K562 (cell line): ENCODE results near the gene QRICH1. TPM values are rescaled to one million over a fixed set of nuclear protein-coding genes. Genes with fewer than 3 reads are reported as not detected.
A peak's percentile ranks its signal among the peaks of the same experiment; 100 is the strongest.

Source experiments
- CAMTA2 ChIP-seq: fragments of 250-450 bp; sonication (Bioruptor Pico); conservative IDR thresholded peaks from 2 replicates; pipeline ENCODE4 v1.5.1; 2022
- CBFB ChIP-seq: sonication (generic); formaldehyde crosslinking; IDR thresholded peaks from 2 replicates; pipeline ENCODE4 v1.4.0; 2020; ENCODE audit warnings: mild to moderate bottlenecking, missing genetic modification reagents
- HDAC1 ChIP-seq, 2 experiments: fragments of 450-650 bp; IDR thresholded peaks; 2 replicates each; pipeline ENCODE4 v1.6.1; 2016 to 2017; ENCODE audit warnings: inconsistent platforms in 1 of 2, mild to moderate bottlenecking in 1 of 2, moderate library complexity in 1 of 2
- HNRNPK ChIP-seq: fragments of 200-400 bp; formaldehyde crosslinking; IDR thresholded peaks from one replicate; pipeline ENCODE4 v1.6.1; 2018; ENCODE audit warnings: mild to moderate bottlenecking, low read depth, low read length; ENCODE audit not compliant: poor library complexity, severe bottlenecking
- HNRNPUL1 ChIP-seq: fragments of 200-400 bp; formaldehyde crosslinking; IDR thresholded peaks from 2 replicates; pipeline ENCODE4 v1.6.1; 2017; ENCODE audit warnings: low read length
- MECOM ChIP-seq: fragments of 250-450 bp; sonication (Bioruptor Pico); IDR thresholded peaks from 2 replicates; pipeline ENCODE4 v1.8.0; 2022; ENCODE audit warnings: inconsistent platforms
- MEF2A ChIP-seq: IDR thresholded peaks from 2 replicates; pipeline ENCODE4 v1.6.1; 2011; ENCODE audit warnings: low read depth, mild to moderate bottlenecking, low read length, moderate library complexity; ENCODE audit not compliant: control insufficient read depth
- NFIX ChIP-seq: fragments of 250-450 bp; sonication (Bioruptor Pico); IDR thresholded peaks from 2 replicates; pipeline ENCODE4 v1.4.0; 2020; ENCODE audit warnings: low read depth, mild to moderate bottlenecking, moderate library complexity
- NUFIP1 ChIP-seq: fragments of 450-650 bp; IDR thresholded peaks from 2 replicates; pipeline ENCODE4 v1.6.1; 2018; ENCODE audit not compliant: partially characterized antibody
- PHF8 ChIP-seq: fragments of 200-600 bp; sonication (generic); IDR thresholded peaks from 2 replicates; pipeline ENCODE4 v1.6.1; 2012; ENCODE audit warnings: mixed run types, mild to moderate bottlenecking, inconsistent platforms, low read length, moderate library complexity, borderline replicate concordance
- POLR3A ChIP-seq: IDR thresholded peaks from 2 replicates; pipeline ENCODE4 v1.6.1; 2011; ENCODE audit warnings: borderline replicate concordance, mild to moderate bottlenecking, moderate library complexity; ENCODE audit not compliant: insufficient read length, insufficient read depth; ENCODE audit errors: extremely low read depth
- POLR3G ChIP-seq: IDR thresholded peaks from 2 replicates; pipeline ENCODE4 v1.6.1; 2011; ENCODE audit not compliant: insufficient read length, insufficient replicate concordance; ENCODE audit errors: extremely low read depth
- RBM15 ChIP-seq: fragments of 200-400 bp; formaldehyde crosslinking; IDR thresholded peaks from 2 replicates; pipeline ENCODE4 v1.6.1; 2018; ENCODE audit warnings: mild to moderate bottlenecking, low read length, moderate library complexity; ENCODE audit not compliant: insufficient read depth
- RUNX1 ChIP-seq: sonication (generic); IDR thresholded peaks from 2 replicates; pipeline ENCODE4 v1.6.1; 2016; ENCODE audit warnings: antibody characterized with exemption, low read depth
- SETDB1 ChIP-seq: IDR thresholded peaks from one replicate; pipeline ENCODE4 v1.6.1; 2012; ENCODE audit warnings: low read length, control low read depth, inconsistent platforms
- SIN3B ChIP-seq: fragments of 450-650 bp; IDR thresholded peaks from 2 replicates; pipeline ENCODE4 v1.6.1; 2017; ENCODE audit warnings: low read depth, mild to moderate bottlenecking, moderate library complexity
- TRIM24 ChIP-seq, 2 experiments: fragments of 450-650 bp; IDR thresholded peaks; 2 replicates each; pipeline ENCODE4 v1.6.1; 2016
- ZBED1 ChIP-seq: IDR thresholded peaks from 2 replicates; pipeline ENCODE4 v1.6.1; 2014
- ZBTB8A ChIP-seq: fragments of 450-650 bp; IDR thresholded peaks from 2 replicates; pipeline ENCODE4 v1.6.1; 2018; ENCODE audit warnings: mild to moderate bottlenecking, moderate library complexity; ENCODE audit not compliant: partially characterized antibody
- ZNF695 ChIP-seq: fragments of 450-650 bp; formaldehyde crosslinking; IDR thresholded peaks from 2 replicates; pipeline ENCODE4 v1.4.0; 2020; ENCODE audit warnings: mild to moderate bottlenecking, moderate library complexity
- ZNF699 ChIP-seq: fragments of 250-450 bp; sonication (Bioruptor Pico); IDR thresholded peaks from 2 replicates; pipeline ENCODE4 v1.8.0; 2021; ENCODE audit warnings: mild to moderate bottlenecking, moderate library complexity; ENCODE audit not compliant: insufficient replicate concordance
- ZNF780A ChIP-seq: fragments of 250-450 bp; sonication (Bioruptor Pico); IDR thresholded peaks from 2 replicates; pipeline ENCODE4 v1.5.0; 2021; ENCODE audit warnings: mild to moderate bottlenecking
- polyA plus RNA-seq, 8 experiments: library from polyadenylated mRNA; depleted of rRNA in 4 of 8; stranded (reverse) in 5 of 8; unstranded in 3 of 8; fragments of >200 nt; fragmentation: Nextera tagmentation in 2 of 8; fragmentation: Illumina TruSeq in 1 of 8; extraction: Ambion mirVana in 2 of 8; extraction: Trizol in 1 of 8; gene quantifications; 2 replicates each; pipeline versions ENCODE4 v1.2.1 to v1.2.3, GENCODE V29; 2011 to 2014; ENCODE audit warnings: inconsistent platforms in 1 of 8, missing spikeins in 1 of 8
- total RNA-seq, 7 experiments: library from RNA; depleted of rRNA in 6 of 7; stranded (reverse); fragments of >200 nt in 6 of 7; fragmentation: Illumina TruSeq in 2 of 7; extraction: Trizol in 2 of 7; gene quantifications; 2 replicates each; pipeline versions ENCODE4 v1.2.1 to v1.2.3, GENCODE V29; 2011 to 2021; ENCODE audit warnings: low replicate concordance in 1 of 7
- TF ChIP-seq, protein P1 (sequence below): fragments of 450-650 bp; IDR thresholded peaks from 2 replicates; pipeline ENCODE4 v1.6.1; 2018; ENCODE audit warnings: mild to moderate bottlenecking, low read depth; ENCODE audit not compliant: partially characterized antibody
- TF ChIP-seq, protein P2 (sequence below), 3 experiments: fragments of 200-800 bp in 1 of 3; sonication (Bioruptor generic) in 1 of 3; sonication (generic) in 1 of 3; formaldehyde crosslinking in 1 of 3; IDR thresholded peaks; 2 replicates each; pipeline versions ENCODE4 v1.6.1 to v1.8.0; 2016 to 2022; ENCODE audit warnings: mild to moderate bottlenecking in 2 of 3, missing compliant biosample characterization in 2 of 3, missing genetic modification characterization in 2 of 3, missing genetic modification reagents in 1 of 3
- TF ChIP-seq, protein P3 (sequence below): fragments of 250-450 bp; sonication (Bioruptor Pico); IDR thresholded peaks from 2 replicates; pipeline ENCODE4 v1.5.0; 2022; ENCODE audit warnings: mild to moderate bottlenecking

The QRICH1 gene
- total and polyA plus RNA-seq, 9 of the 15 experiments (the other 6 are each of a cell fraction or from before 2014, with no cell fraction given) = 20.1 to 99.2 (median 56.7) TPM

DNA sequence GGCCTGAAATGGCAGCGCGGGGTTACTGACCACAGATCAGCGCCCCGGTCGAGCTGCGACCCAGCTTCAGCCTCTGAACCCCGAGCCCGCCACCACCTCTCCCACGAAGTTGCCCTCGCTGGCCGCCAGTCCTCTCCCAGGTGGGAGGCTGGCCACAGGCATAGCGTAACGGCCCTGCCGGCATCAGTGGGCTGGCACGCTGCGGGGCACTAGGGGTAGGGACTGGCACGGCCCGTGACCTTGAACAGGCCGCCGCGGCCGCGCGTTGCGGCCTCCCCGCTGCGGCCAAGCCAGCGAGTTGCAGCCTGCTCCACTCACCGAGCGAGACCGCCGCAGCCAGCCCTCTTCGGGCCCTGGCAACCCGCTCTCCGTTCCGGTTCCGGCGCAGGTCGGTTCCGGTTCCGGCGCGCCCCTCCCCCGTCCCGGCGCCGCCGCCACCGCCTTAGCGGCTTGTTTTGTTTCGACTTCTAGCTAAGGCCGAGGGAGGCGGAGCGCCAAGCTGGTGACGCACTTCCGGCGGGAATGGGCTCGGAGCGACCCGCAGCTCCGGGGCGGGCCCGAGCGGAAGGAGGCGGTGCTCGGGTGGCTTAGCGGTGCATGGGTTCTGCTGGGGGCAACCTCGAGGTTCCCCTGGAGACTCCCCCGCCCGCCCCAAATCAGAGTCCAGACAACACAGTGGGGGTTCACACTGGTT is 26.7 kb upstream of the QRICH1 start, which contains the start of gene USP19 (continued):
- no peak for TF ChIP-seq ZNF699 (CRISPR knock-in tag)
- peak; percentile 85 for TF ChIP-seq SIN3B
- TF ChIP-seq, protein P1, sequence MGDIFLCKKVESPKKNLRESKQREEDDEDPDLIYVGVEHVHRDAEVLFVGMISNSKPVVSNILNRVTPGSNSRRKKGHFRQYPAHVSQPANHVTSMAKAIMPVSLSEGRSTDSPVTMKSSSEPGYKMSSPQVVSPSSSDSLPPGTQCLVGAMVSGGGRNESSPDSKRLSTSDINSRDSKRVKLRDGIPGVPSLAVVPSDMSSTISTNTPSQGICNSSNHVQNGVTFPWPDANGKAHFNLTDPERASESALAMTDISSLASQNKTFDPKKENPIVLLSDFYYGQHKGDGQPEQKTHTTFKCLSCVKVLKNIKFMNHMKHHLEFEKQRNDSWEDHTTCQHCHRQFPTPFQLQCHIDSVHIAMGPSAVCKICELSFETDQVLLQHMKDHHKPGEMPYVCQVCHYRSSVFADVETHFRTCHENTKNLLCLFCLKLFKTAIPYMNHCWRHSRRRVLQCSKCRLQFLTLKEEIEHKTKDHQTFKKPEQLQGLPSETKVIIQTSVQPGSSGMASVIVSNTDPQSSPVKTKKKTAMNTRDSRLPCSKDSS = no peak
- TF ChIP-seq, protein P2, sequence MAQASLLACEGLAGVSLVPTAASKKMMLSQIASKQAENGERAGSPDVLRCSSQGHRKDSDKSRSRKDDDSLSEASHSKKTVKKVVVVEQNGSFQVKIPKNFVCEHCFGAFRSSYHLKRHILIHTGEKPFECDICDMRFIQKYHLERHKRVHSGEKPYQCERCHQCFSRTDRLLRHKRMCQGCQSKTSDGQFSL (CRISPR knock-in tag; IDR thresholded peaks at IDR 0.05) = no peak; the same call in 1 of the 2 replicates
- TF ChIP-seq, protein P2 (tag; IDR thresholded peaks at IDR 0.05) = no peak
- TF ChIP-seq CAMTA2 (CRISPR knock-in tag) = no peak
- TF ChIP-seq CBFB (CRISPR knock-in tag) = no peak
- TF ChIP-seq NFIX (CRISPR knock-in tag) = no peak
- no peak for TF ChIP-seq HNRNPK
- TF ChIP-seq NUFIP1 = no peak
- TF ChIP-seq HDAC1 (IDR thresholded peaks at IDR 0.05) = peak in 1 of 2 experiments; percentile 69; a peak in 2 of 4 replicates
- TF ChIP-seq, protein P3, sequence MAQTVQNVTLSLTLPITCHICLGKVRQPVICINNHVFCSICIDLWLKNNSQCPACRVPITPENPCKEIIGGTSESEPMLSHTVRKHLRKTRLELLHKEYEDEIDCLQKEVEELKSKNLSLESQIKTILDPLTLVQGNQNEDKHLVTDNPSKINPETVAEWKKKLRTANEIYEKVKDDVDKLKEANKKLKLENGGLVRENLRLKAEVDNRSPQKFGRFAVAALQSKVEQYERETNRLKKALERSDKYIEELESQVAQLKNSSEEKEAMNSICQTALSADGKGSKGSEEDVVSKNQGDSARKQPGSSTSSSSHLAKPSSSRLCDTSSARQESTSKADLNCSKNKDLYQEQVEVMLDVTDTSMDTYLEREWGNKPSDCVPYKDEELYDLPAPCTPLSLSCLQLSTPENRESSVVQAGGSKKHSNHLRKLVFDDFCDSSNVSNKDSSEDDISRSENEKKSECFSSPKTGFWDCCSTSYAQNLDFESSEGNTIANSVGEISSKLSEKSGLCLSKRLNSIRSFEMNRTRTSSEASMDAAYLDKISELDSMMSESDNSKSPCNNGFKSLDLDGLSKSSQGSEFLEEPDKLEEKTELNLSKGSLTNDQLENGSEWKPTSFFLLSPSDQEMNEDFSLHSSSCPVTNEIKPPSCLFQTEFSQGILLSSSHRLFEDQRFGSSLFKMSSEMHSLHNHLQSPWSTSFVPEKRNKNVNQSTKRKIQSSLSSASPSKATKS (CRISPR knock-in tag) = no peak
- no peak for TF ChIP-seq SETDB1
- no peak for TF ChIP-seq MECOM (CRISPR knock-in tag)
- no peak for TF ChIP-seq ZBED1
- TF ChIP-seq ZNF780A (CRISPR knock-in tag) = no peak
- no peak for TF ChIP-seq POLR3G
- no peak for TF ChIP-seq ZBTB8A
- 0 out of 4 replicates have a peak, but pooled peaks of 1 of the 2 experiments have one; percentile 25 for TF ChIP-seq TRIM24 (IDR thresholded peaks at IDR 0.05)
- no peak for TF ChIP-seq ZNF695 (CRISPR knock-in tag)
- no peak for TF ChIP-seq HNRNPUL1
- peak; percentile 94; the same call in 1 of the 2 replicates for TF ChIP-seq PHF8
- no peak for TF ChIP-seq RUNX1
- TF ChIP-seq MEF2A = no peak
- TF ChIP-seq POLR3A = no peak
- TF ChIP-seq RBM15 = no peak
